DMS53 treated with DMSO at 0.1 percent for 48 hours (cell line): ENCODE results near the gene VIL1.
A peak's percentile ranks its signal among the peaks of the same experiment; 100 is the strongest.

Experiments
- DNase-seq: peaks from one replicate; lab custom pipeline; 2025; ENCODE audit not compliant: unreplicated experiment; lab: John Stamatoyannopoulos, UW

The VIL1 gene

DNA sequence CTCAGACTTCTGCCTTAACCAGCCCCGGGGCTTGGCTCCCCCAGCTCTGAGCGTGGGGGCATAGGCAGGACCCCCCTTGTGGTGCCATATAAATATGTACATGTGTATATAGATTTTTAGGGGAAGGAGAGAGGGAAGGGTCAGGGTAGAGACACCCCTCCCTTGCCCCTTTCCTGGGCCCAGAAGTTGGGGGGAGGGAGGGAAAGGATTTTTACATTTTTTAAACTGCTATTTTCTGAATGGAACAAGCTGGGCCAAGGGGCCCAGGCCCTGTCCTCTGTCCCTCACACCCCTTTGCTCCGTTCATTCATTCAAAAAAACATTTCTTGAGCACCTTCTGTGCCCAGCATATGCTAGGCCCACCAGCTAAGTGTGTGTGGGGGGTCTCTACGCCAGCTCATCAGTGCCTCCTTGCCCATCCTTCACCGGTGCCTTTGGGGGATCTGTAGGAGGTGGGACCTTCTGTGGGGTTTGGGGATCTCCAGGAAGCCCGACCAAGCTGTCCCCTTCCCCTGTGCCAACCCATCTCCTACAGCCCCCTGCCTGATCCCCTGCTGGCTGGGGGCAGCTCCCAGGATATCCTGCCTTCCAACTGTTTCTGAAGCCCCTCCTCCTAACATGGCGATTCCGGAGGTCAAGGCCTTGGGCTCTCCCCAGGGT is 13.7 kb upstream of the VIL1 start:
- DNase-seq = no peak

DNA sequence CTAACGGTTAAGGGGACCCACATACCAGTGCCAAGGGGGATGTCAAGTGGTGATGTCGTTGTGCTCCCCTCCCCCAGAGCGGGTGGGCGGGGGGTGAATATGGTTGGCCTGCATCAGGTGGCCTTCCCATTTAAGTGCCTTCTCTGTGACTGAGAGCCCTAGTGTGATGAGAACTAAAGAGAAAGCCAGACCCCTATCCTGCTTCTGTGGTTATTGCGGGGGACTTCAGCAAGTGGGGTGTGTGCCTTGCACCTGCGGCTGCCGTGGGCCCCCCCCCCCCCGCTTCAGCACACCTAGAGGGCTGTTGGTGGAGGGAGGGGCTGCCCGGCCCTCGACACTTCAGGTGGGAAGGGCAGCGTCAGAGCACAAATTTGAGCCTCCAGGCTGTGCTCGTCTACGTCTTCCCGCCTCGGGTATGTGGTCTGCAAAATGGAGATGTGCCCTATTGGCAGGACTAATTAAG is 13.1 kb upstream of the VIL1 start:
- no peak for DNase-seq

DNA sequence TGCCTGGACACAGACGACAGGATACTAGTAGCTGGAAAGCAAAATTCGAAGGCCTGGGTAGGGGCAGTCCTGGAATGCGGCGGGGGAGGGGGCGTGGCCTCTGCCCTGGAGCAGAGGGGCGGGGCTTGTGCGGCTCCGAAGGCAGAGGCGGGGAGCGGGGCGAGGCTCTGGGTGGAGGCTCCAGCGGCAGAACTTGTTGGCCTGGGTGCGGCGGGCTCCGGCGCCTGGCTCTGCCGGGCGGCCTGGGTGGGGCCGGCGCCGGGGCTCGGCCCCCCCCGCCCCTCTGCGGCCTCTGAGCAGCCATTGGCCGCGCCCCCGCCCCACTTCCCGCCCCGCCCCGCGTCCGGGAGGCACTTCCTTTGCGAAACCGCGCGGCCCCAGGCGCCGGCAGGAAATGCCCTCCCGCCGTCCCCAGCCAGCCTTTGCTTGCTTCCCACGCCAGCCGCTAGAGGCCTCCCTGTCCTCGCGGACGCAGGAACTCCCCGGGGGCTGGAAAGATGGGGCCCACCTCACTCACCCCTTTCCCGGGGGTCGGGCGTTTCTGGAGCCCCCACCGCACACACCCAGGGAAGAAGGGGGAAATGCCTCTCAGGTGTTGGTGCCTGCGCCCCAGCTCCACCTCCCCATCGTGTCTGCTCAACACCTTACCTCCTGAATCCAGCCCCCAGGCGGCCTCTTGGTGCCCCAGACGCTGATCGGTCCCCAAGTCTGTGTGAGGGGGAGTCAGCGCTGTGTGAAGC is 12.5 kb upstream of the VIL1 start:
- peak; percentile 86 for DNase-seq

DNA sequence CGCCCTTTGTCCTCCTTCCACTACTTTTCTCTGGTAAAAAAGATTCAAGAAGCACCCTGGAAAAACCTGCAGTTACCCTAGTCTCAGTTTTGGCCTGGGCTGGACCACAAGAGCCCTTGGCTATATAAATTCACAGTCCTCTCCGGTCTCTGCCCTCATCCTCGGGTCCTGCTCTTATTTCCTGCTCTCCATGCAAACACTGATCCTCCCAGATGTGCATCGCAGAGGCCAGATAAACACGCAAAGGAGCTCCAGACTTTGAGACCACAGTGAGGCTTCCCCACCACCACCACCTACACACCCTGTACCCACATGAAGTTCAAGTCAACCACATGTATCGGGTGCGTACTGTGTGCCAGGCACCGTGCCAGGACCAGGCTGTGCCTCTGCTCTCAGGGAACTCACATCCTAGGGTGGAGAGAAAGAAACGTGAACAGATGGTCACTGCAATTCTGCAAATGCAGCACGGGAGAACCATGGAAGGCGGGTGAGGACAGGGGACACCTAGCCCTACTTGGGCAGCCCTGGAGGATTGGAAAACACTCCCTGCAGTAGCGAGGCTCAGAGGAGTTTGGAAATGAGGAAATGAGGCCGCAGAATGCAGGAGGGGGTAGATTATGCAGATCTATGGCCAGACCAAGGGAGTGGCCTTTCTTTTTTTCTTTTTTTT is 11.8 kb upstream of the VIL1 start:
- DNase-seq = peak; percentile 30

DNA sequence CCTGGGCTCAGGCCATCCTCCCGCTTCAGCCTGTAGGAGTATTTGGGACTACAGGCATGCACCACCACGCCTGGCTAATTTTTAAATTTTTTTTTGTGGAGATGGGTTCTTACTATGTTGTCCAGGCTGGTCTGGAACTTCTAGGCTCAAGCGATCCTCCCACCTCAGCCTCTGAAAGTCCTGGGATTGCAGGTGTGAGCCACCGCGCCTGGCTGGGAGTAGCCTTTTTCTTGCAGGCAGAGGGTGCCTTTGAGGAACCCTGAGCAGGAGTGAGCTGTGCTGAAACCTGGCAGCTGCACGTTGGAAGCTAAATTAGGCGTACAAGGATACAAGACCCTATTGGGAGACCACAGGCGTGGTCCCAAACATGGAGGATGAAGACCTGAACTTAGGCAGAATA is 11.2 kb upstream of the VIL1 start:
- DNase-seq = no peak

- DNase-seq = no peak
These were observed 604 bp upstream of the VIL1 start for GRCh38 chr2:218418321-218418716.

DNA sequence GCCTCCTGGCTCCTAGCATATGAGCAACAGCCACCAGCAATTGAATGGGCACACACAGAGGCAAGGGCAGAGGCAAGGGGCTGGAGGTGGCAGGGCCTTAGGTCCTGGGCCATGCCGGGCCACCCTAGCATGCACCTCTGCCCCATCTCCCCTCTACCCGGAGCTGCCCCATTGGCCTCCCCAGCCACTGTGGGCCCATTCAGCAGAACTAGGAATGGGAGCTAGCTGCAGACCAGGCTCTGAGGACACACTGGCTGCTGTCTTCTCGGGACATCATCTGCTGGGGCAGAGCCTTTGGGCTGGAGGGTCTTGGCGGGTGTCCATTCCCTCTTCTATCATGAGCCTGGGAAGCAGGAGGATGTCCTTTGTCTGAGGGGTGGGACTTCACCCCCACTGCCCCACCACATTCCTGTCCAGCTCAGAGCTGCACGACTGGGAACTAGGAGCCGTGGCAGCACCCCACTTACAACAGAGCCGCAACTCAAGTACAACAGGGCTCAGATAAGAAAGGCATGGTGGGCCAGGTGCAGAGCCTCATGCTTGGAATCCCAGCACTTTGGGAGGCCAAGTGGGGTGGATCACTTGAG is 800 bp downstream of the VIL1 start:
- DNase-seq = no peak

- no peak for DNase-seq
These were observed 2.1 kb downstream of the VIL1 start for GRCh38 chr2:218421027-218421426.

DNA sequence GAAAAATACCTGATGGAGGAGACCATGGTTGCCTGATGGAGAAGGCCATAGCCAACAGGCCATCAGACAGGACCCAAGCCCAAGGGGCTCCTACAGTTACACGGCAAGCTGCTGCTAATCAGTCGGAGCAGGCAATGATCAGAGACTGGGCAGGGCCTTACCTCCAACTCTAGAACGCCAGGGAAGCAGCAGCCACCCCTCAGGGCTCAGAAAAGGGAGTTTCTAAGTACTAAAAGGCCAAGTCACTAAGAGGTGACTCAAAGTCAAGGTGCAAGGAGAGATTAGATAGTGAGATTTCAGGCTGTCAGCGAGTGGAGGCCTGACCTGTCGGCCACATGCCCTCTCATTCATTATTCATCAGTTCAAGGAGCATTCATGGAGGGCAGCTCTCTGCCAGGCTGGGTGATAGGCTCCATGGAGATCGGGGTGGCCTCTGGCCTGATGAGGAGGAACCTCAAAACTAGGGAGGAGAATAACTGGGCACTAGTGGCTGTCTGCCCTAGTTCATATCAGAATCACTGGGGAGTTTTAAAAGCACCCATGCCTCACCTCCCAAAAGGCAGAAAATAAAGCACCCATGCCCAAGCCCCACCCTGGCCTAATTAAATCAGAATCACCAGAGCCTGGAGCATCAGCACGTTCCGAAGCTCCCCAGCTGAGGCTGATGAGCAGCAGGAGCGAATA is 3.6 kb downstream of the VIL1 start:
- DNase-seq = no peak

GRCh38 chr2:218423584-218423983 is 4.7 kb downstream of the VIL1 start:
- DNase-seq = no peak

DNA sequence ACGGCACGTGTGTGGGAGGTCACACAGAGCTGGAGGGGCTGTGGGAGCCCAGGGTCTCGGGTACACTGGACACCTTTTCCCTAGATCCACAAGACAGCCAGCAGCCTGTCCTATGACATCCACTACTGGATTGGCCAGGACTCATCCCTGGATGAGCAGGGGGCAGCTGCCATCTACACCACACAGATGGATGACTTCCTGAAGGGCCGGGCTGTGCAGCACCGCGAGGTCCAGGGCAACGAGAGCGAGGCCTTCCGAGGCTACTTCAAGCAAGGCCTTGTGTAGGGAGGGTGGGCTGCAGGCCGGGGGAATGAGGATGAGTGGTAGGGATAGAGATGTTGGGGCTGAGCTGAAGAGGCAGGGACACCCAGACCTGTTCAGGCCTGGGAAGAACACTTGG is 6.6 kb downstream of the VIL1 start:
- DNase-seq = no peak

DNA sequence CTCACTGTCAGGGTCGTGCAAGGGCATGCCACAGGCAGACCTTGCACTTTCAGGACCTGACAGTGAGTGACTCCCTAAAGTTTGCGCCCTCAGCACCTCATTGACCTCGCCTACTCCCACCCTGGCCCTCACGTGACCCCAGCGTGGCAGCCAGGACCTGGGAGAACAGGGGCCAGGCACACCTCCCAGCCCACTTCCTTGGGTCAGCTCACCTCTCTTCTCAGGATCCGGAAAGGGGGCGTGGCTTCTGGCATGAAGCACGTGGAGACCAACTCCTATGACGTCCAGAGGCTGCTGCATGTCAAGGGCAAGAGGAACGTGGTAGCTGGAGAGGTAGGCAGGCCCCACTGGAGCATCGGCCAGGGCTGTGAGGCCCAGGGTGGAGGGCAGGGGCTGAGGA is 8.8 kb downstream of the VIL1 start:
- DNase-seq = no peak

DNA sequence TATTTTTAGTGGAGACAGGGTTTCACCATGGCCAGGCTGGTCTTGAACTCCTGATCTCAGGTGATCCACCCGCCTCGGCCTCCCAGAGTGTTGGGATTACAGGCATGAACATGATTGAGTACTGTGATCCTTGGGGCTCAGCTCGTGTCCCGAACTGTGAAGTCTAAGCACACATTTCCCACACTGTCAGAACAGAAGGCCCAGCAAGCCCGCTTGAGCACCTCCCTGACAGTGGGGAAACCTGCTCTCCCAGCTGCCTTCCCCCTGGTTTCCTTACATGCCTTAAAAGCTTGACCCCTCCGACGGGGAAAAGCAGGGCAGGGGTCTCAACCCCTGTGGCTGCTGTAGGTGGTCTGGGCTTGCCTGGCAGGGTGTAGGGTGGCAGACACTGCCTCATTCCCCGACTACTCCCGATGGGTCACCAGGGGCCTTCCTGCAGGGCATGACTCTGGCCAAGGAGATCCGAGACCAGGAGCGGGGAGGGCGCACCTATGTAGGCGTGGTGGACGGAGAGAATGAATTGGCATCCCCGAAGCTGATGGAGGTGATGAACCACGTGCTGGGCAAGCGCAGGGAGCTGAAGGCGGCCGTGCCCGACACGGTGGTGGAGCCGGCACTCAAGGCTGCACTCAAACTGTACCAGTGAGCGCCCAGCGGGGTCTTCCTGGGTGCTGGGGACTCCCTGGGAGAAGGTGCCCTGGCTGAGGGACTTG is 10.1 kb downstream of the VIL1 start:
- DNase-seq = no peak

DNA sequence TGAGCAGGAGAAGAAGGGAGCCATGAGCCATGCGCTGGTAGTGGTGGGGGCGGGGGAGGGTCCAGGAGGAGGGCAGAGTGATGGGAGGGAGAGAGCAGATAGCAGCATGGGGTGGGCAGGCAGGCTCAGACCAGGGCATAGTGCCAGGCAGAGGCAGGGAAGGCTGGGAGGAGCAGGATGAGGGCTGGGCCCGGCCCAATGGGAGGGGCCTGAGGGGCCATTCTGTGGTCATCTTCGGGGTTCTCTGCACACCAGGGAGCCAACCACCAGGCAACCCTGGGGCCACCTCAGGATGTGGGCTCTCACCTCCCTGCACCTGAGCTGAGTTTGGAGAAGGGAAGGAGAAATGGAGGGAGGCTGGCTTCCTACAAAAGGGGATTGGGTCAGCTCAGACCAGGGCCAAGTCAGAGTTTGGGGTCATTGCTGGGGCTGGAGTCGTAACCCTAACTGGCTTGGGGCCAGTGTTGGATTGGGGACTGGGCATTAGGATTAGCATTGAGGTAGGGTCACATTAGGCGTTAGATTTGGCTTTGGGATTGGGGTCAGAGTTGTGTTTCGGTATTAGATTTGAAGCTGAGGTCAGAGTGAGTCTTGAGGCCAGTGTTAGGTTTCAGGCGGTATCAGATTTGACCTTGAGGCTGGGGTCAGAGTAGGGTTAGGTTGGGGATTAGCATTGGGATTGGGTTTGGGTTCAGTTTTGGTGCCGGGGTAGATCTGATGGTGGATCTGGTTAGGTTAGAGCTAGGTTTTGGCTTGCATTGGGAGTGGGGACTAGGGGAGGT is 11.2 kb downstream of the VIL1 start:
- DNase-seq = no peak

GRCh38 chr2:218430721-218431120 is 11.8 kb downstream of the VIL1 start:
- DNase-seq = no peak

GRCh38 chr2:218431878-218432277 is 13.0 kb downstream of the VIL1 start:
- no peak for DNase-seq

DNA sequence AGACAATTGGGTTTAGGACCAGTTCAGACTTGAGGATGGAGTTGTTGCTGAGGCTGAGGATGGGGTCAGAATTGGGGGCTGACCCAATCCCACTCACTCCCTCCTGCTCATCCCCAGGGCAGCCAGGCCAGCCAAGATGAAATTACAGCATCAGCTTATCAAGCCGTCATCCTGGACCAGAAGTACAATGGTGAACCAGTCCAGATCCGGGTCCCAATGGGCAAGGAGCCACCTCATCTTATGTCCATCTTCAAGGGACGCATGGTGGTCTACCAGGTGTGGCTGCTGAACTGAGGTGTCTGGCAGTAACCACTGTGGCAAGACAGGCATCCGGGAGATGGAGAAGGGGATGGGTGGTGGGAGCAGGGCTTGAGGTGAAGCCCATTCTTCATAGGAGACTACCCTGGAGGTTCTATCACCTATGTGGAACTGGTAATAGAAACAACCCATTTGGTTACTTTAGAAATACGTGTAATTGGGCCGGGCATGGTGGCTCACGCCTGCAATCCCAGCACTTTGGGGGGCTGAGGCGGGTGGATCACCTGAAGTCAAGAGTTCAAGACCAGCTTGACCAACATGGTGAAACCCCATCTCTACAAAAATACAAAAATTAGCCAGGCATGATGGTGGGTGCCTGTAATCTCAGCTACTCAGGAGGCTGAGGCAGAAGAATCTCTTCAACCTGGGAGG is 13.9 kb downstream of the VIL1 start:
- DNase-seq = no peak

DNA sequence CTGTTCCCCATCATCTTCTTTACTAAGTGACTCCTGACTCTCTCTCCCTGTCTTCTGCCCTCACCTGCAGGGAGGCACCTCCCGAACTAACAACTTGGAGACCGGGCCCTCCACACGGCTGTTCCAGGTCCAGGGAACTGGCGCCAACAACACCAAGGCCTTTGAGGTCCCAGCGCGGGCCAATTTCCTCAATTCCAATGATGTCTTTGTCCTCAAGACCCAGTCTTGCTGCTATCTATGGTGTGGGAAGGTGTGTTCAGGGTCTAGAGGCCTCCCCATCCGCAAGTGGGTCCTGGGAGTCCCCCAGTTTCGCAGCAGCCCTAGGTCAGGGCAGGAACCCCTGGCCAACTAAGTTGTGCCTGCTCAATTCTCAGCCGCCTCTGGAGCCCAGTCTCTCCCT is 15.5 kb downstream of the VIL1 start:
- DNase-seq = no peak
